K562 (cell line): ENCODE measurements around the gene KIF20B. TPM values are rescaled to one million over a fixed set of nuclear protein-coding genes. Genes with fewer than 3 reads are reported as not detected.

Experiments
- ASH1L ChIP-seq: fragments of 450-650 bp; IDR thresholded peaks from 2 replicates; pipeline ENCODE4 v1.6.1; 2018; ENCODE audit warnings: borderline replicate concordance, mild to moderate bottlenecking, low read depth; ENCODE audit not compliant: partially characterized antibody
- CREB1 ChIP-seq, 2 experiments: sonication (generic) in 1 of 2; formaldehyde crosslinking in 1 of 2; IDR thresholded peaks; 2 replicates each; pipeline versions ENCODE4 v1.6.1 to v1.8.0; 2012 to 2022; ENCODE audit warnings: inconsistent platforms in 1 of 2, mild to moderate bottlenecking in 1 of 2, missing genetic modification reagents in 1 of 2, moderate library complexity in 1 of 2
- CTCF ChIP-seq, 3 experiments: IDR thresholded peaks in 2 of 3; conservative IDR thresholded peaks in 1 of 3; 2 replicates each; pipeline ENCODE4 v1.5.1; 2011 to 2012; ENCODE audit warnings: low read length in 3 of 3, mild to moderate bottlenecking in 3 of 3, control low read depth in 2 of 3, improper control_type of control experiment in 1 of 3, inconsistent platforms in 1 of 3, low read depth in 1 of 3, mixed read lengths in 1 of 3, moderate library complexity in 1 of 3; ENCODE audit not compliant: insufficient read depth in 2 of 3
- MLLT1 ChIP-seq, 2 experiments: fragments of 450-650 bp; IDR thresholded peaks; 2 replicates each; pipeline ENCODE4 v1.6.1; 2016
- NEUROD1 ChIP-seq: fragments of 150-350 bp; IDR thresholded peaks from 2 replicates; pipeline ENCODE4 v1.6.1; 2014; ENCODE audit warnings: borderline replicate concordance, low read length, low read depth; ENCODE audit not compliant: partially characterized antibody
- PRMT5 ChIP-seq: sonication (generic); formaldehyde crosslinking; IDR thresholded peaks from 2 replicates; pipeline ENCODE4 v1.5.0; 2020; ENCODE audit warnings: missing genetic modification reagents
- RAD21 ChIP-seq, 2 experiments: fragments of 250-450 bp in 1 of 2; fragments of 450-650 bp in 1 of 2; sonication (Bioruptor Pico) in 1 of 2; formaldehyde crosslinking in 1 of 2; IDR thresholded peaks in 1 of 2; conservative IDR thresholded peaks in 1 of 2; 2 replicates each; pipeline versions ENCODE4 v1.4.0 to v1.8.0; 2020 to 2022; ENCODE audit warnings: mild to moderate bottlenecking in 2 of 2, moderate library complexity in 1 of 2
- REST ChIP-seq, 2 experiments: fragments of 450-650 bp; formaldehyde crosslinking in 1 of 2; IDR thresholded peaks; 2 replicates each; pipeline versions ENCODE4 v1.4.0 to v1.6.1; 2014 to 2020; ENCODE audit warnings: mild to moderate bottlenecking in 2 of 2, borderline replicate concordance in 1 of 2, low read depth in 1 of 2
- SMC3 ChIP-seq: conservative IDR thresholded peaks from 2 replicates; pipeline ENCODE4 v1.6.1; 2011; ENCODE audit warnings: low read depth, low read length, improper control_type of control experiment; ENCODE audit not compliant: insufficient read depth
- ZNF184 ChIP-seq: sonication (generic); formaldehyde crosslinking; IDR thresholded peaks from 2 replicates; pipeline ENCODE4 v1.5.0; 2020; ENCODE audit warnings: missing genetic modification reagents
- ZNF589 ChIP-seq: fragments of 200-800 bp; sonication (Bioruptor generic); IDR thresholded peaks from 2 replicates; pipeline ENCODE4 v1.6.1; 2016; ENCODE audit warnings: low read depth, missing genetic modification characterization, missing compliant biosample characterization
- ZNF778 ChIP-seq: fragments of 450-650 bp; formaldehyde crosslinking; IDR thresholded peaks from 2 replicates; pipeline ENCODE4 v1.4.0; 2020; ENCODE audit warnings: mild to moderate bottlenecking, moderate library complexity
- polyA plus RNA-seq, 8 experiments: library from polyadenylated mRNA; depleted of rRNA in 4 of 8; stranded (reverse) in 5 of 8; unstranded in 3 of 8; fragments of >200 nt; fragmentation: Nextera tagmentation in 2 of 8; fragmentation: Illumina TruSeq in 1 of 8; extraction: Ambion mirVana in 2 of 8; extraction: Trizol in 1 of 8; gene quantifications; 2 replicates each; pipeline versions ENCODE4 v1.2.1 to v1.2.3, GENCODE V29; 2011 to 2014; ENCODE audit warnings: inconsistent platforms in 1 of 8, missing spikeins in 1 of 8
- total RNA-seq, 7 experiments: library from RNA; depleted of rRNA in 6 of 7; stranded (reverse); fragments of >200 nt in 6 of 7; fragmentation: Illumina TruSeq in 2 of 7; extraction: Trizol in 2 of 7; gene quantifications; 2 replicates each; pipeline versions ENCODE4 v1.2.1 to v1.2.3, GENCODE V29; 2011 to 2021; ENCODE audit warnings: low replicate concordance in 1 of 7
- TF ChIP-seq, protein P1 (sequence below): fragments of 450-650 bp; formaldehyde crosslinking; IDR thresholded peaks from 2 replicates; pipeline ENCODE4 v1.4.0; 2020; ENCODE audit warnings: mild to moderate bottlenecking, moderate library complexity

Gene KIF20B
- total and polyA plus RNA-seq, 9 of the 15 experiments (the other 6 are each of a cell fraction or from before 2014, with no cell fraction given) = 18.6 to 56.5 (median 32.9) TPM

GRCh38 chr10:89793649-89794254 lies 92.4 kb downstream of the KIF20B start (continued):
- TF ChIP-seq ZNF589 (CRISPR knock-in tag) (no peak), SMC3 (peak; percentile 55), PRMT5 (CRISPR knock-in tag) (no peak), ZNF184 (CRISPR knock-in tag) (no peak), ASH1L (no peak), NEUROD1 (no peak), REST (IDR thresholded peaks at IDR 0.05; ENCODE audit: borderline replicate concordance) (peak; percentile 67; the same call in 1 of the 2 replicates), REST (CRISPR knock-in tag; IDR thresholded peaks at IDR 0.05; ENCODE audit: low read depth) (no peak), CTCF (IDR thresholded peaks at IDR 0.05 in 2 of 3, conservative IDR thresholded peaks at IDR 0.05 in 1 of 3; ENCODE audit: insufficient read depth in 2 of 3, low read depth in 1 of 3, low read length in 3 of 3) (peak; percentile 57 to 70 (median 57)), MLLT1 (IDR thresholded peaks at IDR 0.05) (no peak), RAD21 (CRISPR knock-in tag; conservative IDR thresholded peaks at IDR 0.05 in 1 of 2, IDR thresholded peaks at IDR 0.05 in 1 of 2) (peak; percentile 79 to 85), CREB1 (IDR thresholded peaks at IDR 0.05) (no peak), CREB1 (CRISPR knock-in tag; IDR thresholded peaks at IDR 0.05) (no peak), ZNF778 (no peak)
- TF ChIP-seq, protein P1, sequence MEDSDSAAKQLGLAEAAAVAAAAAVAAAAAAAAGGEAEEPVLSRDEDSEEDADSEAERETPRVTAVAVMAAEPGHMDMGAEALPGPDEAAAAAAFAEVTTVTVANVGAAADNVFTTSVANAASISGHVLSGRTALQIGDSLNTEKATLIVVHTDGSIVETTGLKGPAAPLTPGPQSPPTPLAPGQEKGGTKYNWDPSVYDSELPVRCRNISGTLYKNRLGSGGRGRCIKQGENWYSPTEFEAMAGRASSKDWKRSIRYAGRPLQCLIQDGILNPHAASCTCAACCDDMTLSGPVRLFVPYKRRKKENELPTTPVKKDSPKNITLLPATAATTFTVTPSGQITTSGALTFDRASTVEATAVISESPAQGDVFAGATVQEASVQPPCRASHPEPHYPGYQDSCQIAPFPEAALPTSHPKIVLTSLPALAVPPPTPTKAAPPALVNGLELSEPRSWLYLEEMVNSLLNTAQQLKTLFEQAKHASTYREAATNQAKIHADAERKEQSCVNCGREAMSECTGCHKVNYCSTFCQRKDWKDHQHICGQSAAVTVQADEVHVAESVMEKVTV (CRISPR knock-in tag) = peak; percentile 56
